ENCODE results near the gene MYL4.
"Not testable (repeated sequence)": the region's sequence is repeated elsewhere in the genome, so short reads cannot be mapped to it uniquely, and the experiment has no call there.

DNA sequence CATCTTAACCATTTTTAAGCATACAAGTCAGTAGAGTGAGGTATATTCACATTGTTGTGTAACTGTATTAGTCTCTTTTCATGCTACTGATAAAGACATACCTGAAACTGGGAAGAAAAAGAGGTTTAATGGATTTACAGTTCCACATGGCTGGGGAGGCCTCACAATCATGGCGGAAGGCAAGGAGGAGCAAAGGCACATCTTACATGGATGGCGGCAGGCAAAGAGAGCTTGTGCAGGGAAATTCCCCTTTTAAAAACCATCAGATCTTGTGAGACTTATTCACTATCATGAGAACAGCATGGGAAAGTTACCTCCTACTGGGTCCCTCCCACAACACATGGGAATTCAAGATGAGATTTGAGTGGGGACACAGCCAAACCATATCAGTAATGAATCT lies 14.9 kb downstream of the MYL4 start:
- TF ChIP-seq, protein P1, sequence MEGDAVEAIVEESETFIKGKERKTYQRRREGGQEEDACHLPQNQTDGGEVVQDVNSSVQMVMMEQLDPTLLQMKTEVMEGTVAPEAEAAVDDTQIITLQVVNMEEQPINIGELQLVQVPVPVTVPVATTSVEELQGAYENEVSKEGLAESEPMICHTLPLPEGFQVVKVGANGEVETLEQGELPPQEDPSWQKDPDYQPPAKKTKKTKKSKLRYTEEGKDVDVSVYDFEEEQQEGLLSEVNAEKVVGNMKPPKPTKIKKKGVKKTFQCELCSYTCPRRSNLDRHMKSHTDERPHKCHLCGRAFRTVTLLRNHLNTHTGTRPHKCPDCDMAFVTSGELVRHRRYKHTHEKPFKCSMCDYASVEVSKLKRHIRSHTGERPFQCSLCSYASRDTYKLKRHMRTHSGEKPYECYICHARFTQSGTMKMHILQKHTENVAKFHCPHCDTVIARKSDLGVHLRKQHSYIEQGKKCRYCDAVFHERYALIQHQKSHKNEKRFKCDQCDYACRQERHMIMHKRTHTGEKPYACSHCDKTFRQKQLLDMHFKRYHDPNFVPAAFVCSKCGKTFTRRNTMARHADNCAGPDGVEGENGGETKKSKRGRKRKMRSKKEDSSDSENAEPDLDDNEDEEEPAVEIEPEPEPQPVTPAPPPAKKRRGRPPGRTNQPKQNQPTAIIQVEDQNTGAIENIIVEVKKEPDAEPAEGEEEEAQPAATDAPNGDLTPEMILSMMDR (conservative IDR thresholded peaks at IDR 0.05; ENCODE audit: low read depth, low read length): not testable (repeated sequence)
- not testable (repeated sequence) for TF ChIP-seq EZH2phosphoT487 (IDR thresholded peaks at IDR 0.05; ENCODE audit: borderline replicate concordance, low read length)

Measured in PC-3 (cell line).